Smooth muscle cell (in vitro differentiated cells): ENCODE data around the gene EMP3. TPM values are rescaled to one million over a fixed set of nuclear protein-coding genes. Genes with fewer than 3 reads are reported as not detected.
A peak's percentile ranks its signal among the peaks of the same experiment; 100 is the strongest.
"Not testable (repeated sequence)": the region's sequence is repeated elsewhere in the genome, so short reads cannot be mapped to it uniquely, and the experiment has no call there.

Experiments used
- DNase-seq: peaks from one replicate; lab custom pipeline; 2025; ENCODE audit not compliant: unreplicated experiment; lab: John Stamatoyannopoulos, UW
- H2AFZ ChIP-seq: fragments of 200-600 bp; sonication (generic); 2 replicates; pipeline ENCODE4 v1.6.0; 2016; ENCODE audit warnings: antibody characterized with exemption, low read depth, mild to moderate bottlenecking
- H3F3A ChIP-seq: fragments of 200-600 bp; sonication (generic); 2 replicates; pipeline ENCODE4 v1.6.0; 2017; ENCODE audit warnings: antibody characterized with exemption, low read depth
- H3K27ac ChIP-seq: fragments of 200-600 bp; sonication (generic); 2 replicates; pipeline ENCODE4 v1.5.1; 2016; ENCODE audit warnings: low read depth, mild to moderate bottlenecking
- H3K27me3 ChIP-seq: fragments of 200-600 bp; sonication (generic); 2 replicates; pipeline ENCODE4 v1.6.1; 2016; ENCODE audit warnings: low read depth, mild to moderate bottlenecking
- H3K36me3 ChIP-seq: fragments of 200-600 bp; sonication (generic); 2 replicates; pipeline ENCODE4 v1.5.1; 2016; ENCODE audit warnings: low read depth
- H3K4me1 ChIP-seq: fragments of 200-600 bp; sonication (generic); 2 replicates; pipeline ENCODE4 v1.5.1; 2016; ENCODE audit warnings: low read depth
- H3K4me2 ChIP-seq: fragments of 200-600 bp; sonication (generic); 2 replicates; pipeline ENCODE4 v1.6.0; 2016; ENCODE audit warnings: mild to moderate bottlenecking
- H3K4me3 ChIP-seq: fragments of 200-600 bp; sonication (generic); 2 replicates; pipeline ENCODE4 v1.5.1; 2016; ENCODE audit warnings: mild to moderate bottlenecking
- H3K79me2 ChIP-seq: fragments of 200-600 bp; sonication (generic); 2 replicates; pipeline ENCODE4 v1.6.0; 2016; ENCODE audit warnings: low read depth, mild to moderate bottlenecking
- H3K9ac ChIP-seq: fragments of 200-600 bp; sonication (generic); 2 replicates; pipeline ENCODE4 v1.6.0; 2016; ENCODE audit warnings: low read depth
- H3K9me3 ChIP-seq: fragments of 200-600 bp; sonication (generic); replicated peaks from 2 replicates; pipeline ENCODE4 v1.5.1; 2016; ENCODE audit warnings: low read depth
- H4K20me1 ChIP-seq: fragments of 200-600 bp; sonication (generic); 2 replicates; pipeline ENCODE4 v1.6.0; 2016; ENCODE audit warnings: low read depth
- CTCF ChIP-seq: fragments of 200-600 bp; sonication (generic); IDR thresholded peaks from 2 replicates; pipeline ENCODE4 v1.5.1; 2017; ENCODE audit warnings: borderline replicate concordance, mild to moderate bottlenecking, antibody characterized with exemption; ENCODE audit not compliant: insufficient read depth, poor library complexity, severe bottlenecking
- WGBS: methylation state at CpG from one replicate; pipeline ENCODE4 v1.1.7; 2016; ENCODE audit warnings: low lambda C conversion rate; 5-methylcytosine and 5-hydroxymethylcytosine counted together
- polyA plus RNA-seq: library from polyadenylated mRNA; unstranded; fragments of >200 nt; fragmentation: Nextera tagmentation; extraction: Ambion mirVana; gene quantifications from 2 replicates; pipeline ENCODE4 v1.2.1, GENCODE V29; 2016
- total RNA-seq: library from RNA; depleted of rRNA; stranded (reverse); fragments of >200 nt; gene quantifications from 2 replicates; pipeline ENCODE4 v1.2.3, GENCODE V29; 2014

Gene EMP3
- total and polyA plus RNA-seq, 2 experiments from 2014 or later: 95.2 to 458 TPM

GRCh38 chr19:48308631-48309586 is 16.4 kb upstream of the EMP3 start:
- no peaks in the 10 kb centered on the region for H3K9me3 ChIP-seq
- H3K79me2 ChIP-seq: no peaks in the 10 kb centered on the region
- H3K36me3 ChIP-seq: no peaks in the 10 kb centered on the region
- H3K27ac ChIP-seq: no peak overlapping the region
- H3K9ac ChIP-seq: no peak overlapping the region
- TF ChIP-seq CTCF: peak; percentile 16
- H3F3A ChIP-seq: no peaks in the 10 kb centered on the region
- peak overlapping the region; percentile 51 for H3K4me2 ChIP-seq
- no peaks in the 10 kb centered on the region for H4K20me1 ChIP-seq
- no peak overlapping the region for H3K4me3 ChIP-seq
- H3K4me1 ChIP-seq: peaks cover 4% of the 10 kb centered on the region
- DNase-seq: no peak
- no peak overlapping the region for H2AFZ ChIP-seq
- H3K27me3 ChIP-seq: no peaks in the 10 kb centered on the region
- 58% methylated on average over 22 of the region's 22 CpGs for WGBS

GRCh38 chr19:48309731-48310130 is 15.6 kb upstream of the EMP3 start:
- not testable (repeated sequence) for H3K9me3 ChIP-seq, H3K79me2 ChIP-seq, H3F3A ChIP-seq, H3K4me3 ChIP-seq, H4K20me1 ChIP-seq, H2AFZ ChIP-seq, H3K4me1 ChIP-seq, DNase-seq, H3K36me3 ChIP-seq, H3K9ac ChIP-seq, H3K27ac ChIP-seq, H3K4me2 ChIP-seq, H3K27me3 ChIP-seq
- WGBS: 79% methylated on average over 5 of the region's 5 CpGs

- no peaks in the 10 kb centered on the region for H4K20me1 ChIP-seq
- H3K27me3 ChIP-seq: no peaks in the 10 kb centered on the region
- no peaks in the 10 kb centered on the region for H3K79me2 ChIP-seq
- H3K4me3 ChIP-seq: no peak overlapping the region
- DNase-seq: no peak
- no peaks in the 10 kb centered on the region for H3K9me3 ChIP-seq
- TF ChIP-seq CTCF: no peak
- H3K4me2 ChIP-seq: no peak overlapping the region
- H3F3A ChIP-seq: no peaks in the 10 kb centered on the region
- no peak overlapping the region for H3K27ac ChIP-seq
- 88% methylated on average over 7 of the region's 7 CpGs for WGBS
- no peaks in the 10 kb centered on the region for H3K36me3 ChIP-seq
- no peak overlapping the region for H3K9ac ChIP-seq
- no peak overlapping the region for H2AFZ ChIP-seq
- peaks cover 4% of the 10 kb centered on the region for H3K4me1 ChIP-seq
These were observed 15.1 kb upstream of the EMP3 start for GRCh38 chr19:48310227-48310626.

GRCh38 chr19:48311384-48311783 is 14.0 kb upstream of the EMP3 start:
- H3K4me1 ChIP-seq: peaks cover 4% of the 10 kb centered on the region
- no peak overlapping the region for H3K27ac ChIP-seq
- 88% methylated on average over 11 of the region's 11 CpGs for WGBS

More at GRCh38 chr19:48311384-48311783, 14.0 kb upstream of the EMP3 start:
- Histone ChIP-seq H3K4me2 (no peak overlapping the region), H3K9ac (no peak overlapping the region), H4K20me1 (no peaks in the 10 kb centered on the region), H3K9me3 (no peaks in the 10 kb centered on the region), H3K79me2 (no peaks in the 10 kb centered on the region), H3K36me3 (no peaks in the 10 kb centered on the region), H3K4me3 (no peak overlapping the region), H3F3A (no peaks in the 10 kb centered on the region), H2AFZ (no peak overlapping the region), H3K27me3 (no peaks in the 10 kb centered on the region)
- TF ChIP-seq CTCF: no peak
- DNase-seq: no peak
